Neural cell (in vitro differentiated cells): ENCODE data around the gene RBM4B. TPM values are rescaled to one million over a fixed set of nuclear protein-coding genes. Genes with fewer than 3 reads are reported as not detected.
A peak's percentile ranks its signal among the peaks of the same experiment; 100 is the strongest.

Experiments used
- H2AFZ ChIP-seq: fragments of 200-600, 300-800 bp; sonication (generic), shearing (Covaris generic); 2 replicates; pipeline ENCODE4 v1.6.0; 2014; ENCODE audit warnings: low read depth, mild to moderate bottlenecking, antibody characterized with exemption, low read length, moderate library complexity
- H3F3A ChIP-seq: fragments of 200-600 bp; shearing (Covaris generic); 2 replicates; pipeline ENCODE4 v1.6.1; 2016; ENCODE audit warnings: mild to moderate bottlenecking, moderate library complexity, mixed read lengths, antibody characterized with exemption, low read length; ENCODE audit not compliant: insufficient read depth, poor library complexity, severe bottlenecking
- H3K27ac ChIP-seq: fragments of 200-600, 300-800 bp; sonication (generic), shearing (Covaris generic); 2 replicates; pipeline ENCODE4 v1.5.1; 2014; ENCODE audit warnings: mild to moderate bottlenecking, low read length, moderate library complexity
- H3K27me3 ChIP-seq: fragments of 300-800, 200-600 bp; sonication (generic), shearing (Covaris generic); 2 replicates; pipeline ENCODE4 v1.6.0; 2014; ENCODE audit warnings: mild to moderate bottlenecking, low read depth, low read length, moderate library complexity; ENCODE audit not compliant: insufficient read depth
- H3K36me3 ChIP-seq: fragments of 300-800, 200-600 bp; sonication (generic), shearing (Covaris generic); 2 replicates; pipeline ENCODE4 v1.5.1; 2014; ENCODE audit warnings: mild to moderate bottlenecking, antibody characterized with exemption, low read length, moderate library complexity; ENCODE audit not compliant: insufficient read depth
- H3K4me2 ChIP-seq: fragments of 300-800, 200-600 bp; sonication (generic), shearing (Covaris generic); 2 replicates; pipeline ENCODE4 v1.6.0; 2014; ENCODE audit warnings: mild to moderate bottlenecking, low read length
- H3K4me3 ChIP-seq: fragments of 300-800, 200-600 bp; sonication (generic), shearing (Covaris generic); 2 replicates; pipeline ENCODE4 v1.5.1; 2014; ENCODE audit warnings: mild to moderate bottlenecking, low read length, moderate library complexity
- H3K79me2 ChIP-seq: fragments of 200-600 bp; shearing (Covaris generic); replicated peaks from 2 replicates; pipeline ENCODE4 v1.6.0; 2014; ENCODE audit warnings: mild to moderate bottlenecking, low read length, moderate library complexity; ENCODE audit not compliant: insufficient read depth
- H3K9ac ChIP-seq: fragments of 300-800, 200-600 bp; sonication (generic), shearing (Covaris generic); 2 replicates; pipeline ENCODE4 v1.6.1; 2016; ENCODE audit warnings: mild to moderate bottlenecking, low read length, mixed read lengths
- H3K9me2 ChIP-seq: fragments of 200-600 bp; shearing (Covaris generic); 2 replicates; pipeline ENCODE4 v1.6.1; 2016; ENCODE audit warnings: mild to moderate bottlenecking, low read length, mixed read lengths; ENCODE audit not compliant: insufficient read depth
- H3K9me3 ChIP-seq: fragments of 200-600, 300-800 bp; sonication (generic), shearing (Covaris generic); 2 replicates; pipeline ENCODE4 v1.6.1; 2016; ENCODE audit warnings: mild to moderate bottlenecking, mixed run types, low read length, moderate library complexity, mixed read lengths
- H4K20me1 ChIP-seq: fragments of 200-600 bp; shearing (Covaris generic); 2 replicates; pipeline ENCODE4 v1.6.1; 2016; ENCODE audit warnings: mild to moderate bottlenecking, mixed run types; ENCODE audit not compliant: insufficient read depth
- EP300 ChIP-seq: fragments of 450-650 bp; conservative IDR thresholded peaks from 2 replicates; pipeline ENCODE4 v1.6.1; 2014; ENCODE audit warnings: antibody characterized with exemption, mild to moderate bottlenecking, moderate library complexity; ENCODE audit not compliant: poor library complexity, severe bottlenecking
- EZH2 ChIP-seq: fragments of 200-600, 300-800 bp; shearing (Covaris generic), sonication (generic); IDR thresholded peaks from 2 replicates; pipeline ENCODE4 v1.6.1; 2014; ENCODE audit warnings: antibody characterized with exemption, low read length, borderline replicate concordance, mild to moderate bottlenecking; ENCODE audit not compliant: insufficient read depth, poor library complexity, severe bottlenecking
- MXI1 ChIP-seq: fragments of 450-650 bp; conservative IDR thresholded peaks from 2 replicates; pipeline ENCODE4 v1.6.1; 2014; ENCODE audit warnings: antibody characterized with exemption, mild to moderate bottlenecking; ENCODE audit not compliant: poor library complexity, severe bottlenecking
- POLR2AphosphoS5 ChIP-seq: IDR thresholded peaks from 2 replicates; pipeline ENCODE4 v1.6.1; 2012
- RAD21 ChIP-seq: fragments of 450-650 bp; conservative IDR thresholded peaks from 2 replicates; pipeline ENCODE4 v1.6.1; 2014; ENCODE audit warnings: antibody characterized with exemption, mild to moderate bottlenecking, moderate library complexity
- SMC3 ChIP-seq: fragments of 450-650 bp; conservative IDR thresholded peaks from 2 replicates; pipeline ENCODE4 v1.6.1; 2014; ENCODE audit warnings: antibody characterized with exemption, mild to moderate bottlenecking, moderate library complexity; ENCODE audit not compliant: poor library complexity
- TAF1 ChIP-seq: IDR thresholded peaks from 2 replicates; pipeline ENCODE4 v1.6.1; 2012; ENCODE audit warnings: low read depth
- polyA plus RNA-seq: library from polyadenylated mRNA; depleted of rRNA; stranded (reverse); fragments of >200 nt; gene quantifications from 2 replicates; pipeline ENCODE4 v1.2.3, GENCODE V29; 2014
- TF ChIP-seq, protein P1 (sequence below): fragments of 450-650 bp; IDR thresholded peaks from 2 replicates; pipeline ENCODE4 v1.5.1; 2014; ENCODE audit warnings: antibody characterized with exemption, mild to moderate bottlenecking, moderate library complexity; ENCODE audit not compliant: poor library complexity, severe bottlenecking
- TF ChIP-seq, protein P2 (sequence below): IDR thresholded peaks from 2 replicates; pipeline ENCODE4 v1.6.1; 2012; ENCODE audit warnings: borderline replicate concordance

Gene RBM4B
- polyA plus RNA-seq, 1 donor from 2014 or later: 197 TPM

DNA sequence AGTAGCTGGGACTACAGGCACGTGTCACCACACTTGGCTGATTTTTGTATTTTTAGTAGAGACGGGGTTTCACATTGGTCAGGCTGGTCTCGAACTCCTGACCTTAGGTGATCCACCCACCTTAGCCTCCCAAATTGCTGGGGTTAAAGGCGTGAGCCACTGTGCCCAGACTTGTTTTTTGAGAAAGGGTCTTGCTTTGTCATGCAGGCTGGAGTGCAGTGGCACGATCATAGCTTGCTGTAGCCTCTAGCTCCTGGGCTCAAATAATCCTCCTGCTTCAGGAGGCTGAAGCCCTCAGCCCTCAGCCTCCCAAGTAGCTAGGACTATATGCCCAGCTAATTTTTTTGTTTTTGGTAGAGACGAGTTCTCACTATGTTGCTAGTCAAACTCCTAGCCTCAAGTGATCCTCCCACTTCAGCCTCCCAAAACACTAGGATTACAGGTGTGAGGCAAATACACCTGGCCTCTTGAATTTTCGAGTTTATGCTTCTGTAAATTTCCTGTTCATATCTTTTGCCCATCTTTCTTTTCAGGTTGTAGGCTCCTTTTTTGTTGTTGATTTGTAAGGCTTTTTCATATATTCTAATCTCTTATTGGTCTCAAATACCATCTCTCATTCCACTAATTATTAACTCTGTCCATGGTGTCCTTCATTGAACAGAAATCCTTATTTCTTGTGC is 3.4 kb upstream of the RBM4B start:
- no peaks in the 10 kb centered on the region for H3K9me3 ChIP-seq
- H3K27me3 ChIP-seq: no peaks in the 10 kb centered on the region
- no peaks in the 10 kb centered on the region for H3K9me2 ChIP-seq
- H3K4me2 ChIP-seq: no peak overlapping the region
- H3K27ac ChIP-seq: no peak overlapping the region
- no peak overlapping the region for H3K9ac ChIP-seq
- H2AFZ ChIP-seq: no peak overlapping the region
- H3K79me2 ChIP-seq: peaks cover 14% of the 10 kb centered on the region
- H3K36me3 ChIP-seq: no peaks in the 10 kb centered on the region
- TF ChIP-seq, protein P1, sequence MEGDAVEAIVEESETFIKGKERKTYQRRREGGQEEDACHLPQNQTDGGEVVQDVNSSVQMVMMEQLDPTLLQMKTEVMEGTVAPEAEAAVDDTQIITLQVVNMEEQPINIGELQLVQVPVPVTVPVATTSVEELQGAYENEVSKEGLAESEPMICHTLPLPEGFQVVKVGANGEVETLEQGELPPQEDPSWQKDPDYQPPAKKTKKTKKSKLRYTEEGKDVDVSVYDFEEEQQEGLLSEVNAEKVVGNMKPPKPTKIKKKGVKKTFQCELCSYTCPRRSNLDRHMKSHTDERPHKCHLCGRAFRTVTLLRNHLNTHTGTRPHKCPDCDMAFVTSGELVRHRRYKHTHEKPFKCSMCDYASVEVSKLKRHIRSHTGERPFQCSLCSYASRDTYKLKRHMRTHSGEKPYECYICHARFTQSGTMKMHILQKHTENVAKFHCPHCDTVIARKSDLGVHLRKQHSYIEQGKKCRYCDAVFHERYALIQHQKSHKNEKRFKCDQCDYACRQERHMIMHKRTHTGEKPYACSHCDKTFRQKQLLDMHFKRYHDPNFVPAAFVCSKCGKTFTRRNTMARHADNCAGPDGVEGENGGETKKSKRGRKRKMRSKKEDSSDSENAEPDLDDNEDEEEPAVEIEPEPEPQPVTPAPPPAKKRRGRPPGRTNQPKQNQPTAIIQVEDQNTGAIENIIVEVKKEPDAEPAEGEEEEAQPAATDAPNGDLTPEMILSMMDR: no peak
- TF ChIP-seq TAF1 (no peak), EP300 (no peak), EZH2 (no peak), MXI1 (no peak), SMC3 (no peak), RAD21 (no peak), POLR2AphosphoS5 (no peak)
- TF ChIP-seq, protein P2, sequence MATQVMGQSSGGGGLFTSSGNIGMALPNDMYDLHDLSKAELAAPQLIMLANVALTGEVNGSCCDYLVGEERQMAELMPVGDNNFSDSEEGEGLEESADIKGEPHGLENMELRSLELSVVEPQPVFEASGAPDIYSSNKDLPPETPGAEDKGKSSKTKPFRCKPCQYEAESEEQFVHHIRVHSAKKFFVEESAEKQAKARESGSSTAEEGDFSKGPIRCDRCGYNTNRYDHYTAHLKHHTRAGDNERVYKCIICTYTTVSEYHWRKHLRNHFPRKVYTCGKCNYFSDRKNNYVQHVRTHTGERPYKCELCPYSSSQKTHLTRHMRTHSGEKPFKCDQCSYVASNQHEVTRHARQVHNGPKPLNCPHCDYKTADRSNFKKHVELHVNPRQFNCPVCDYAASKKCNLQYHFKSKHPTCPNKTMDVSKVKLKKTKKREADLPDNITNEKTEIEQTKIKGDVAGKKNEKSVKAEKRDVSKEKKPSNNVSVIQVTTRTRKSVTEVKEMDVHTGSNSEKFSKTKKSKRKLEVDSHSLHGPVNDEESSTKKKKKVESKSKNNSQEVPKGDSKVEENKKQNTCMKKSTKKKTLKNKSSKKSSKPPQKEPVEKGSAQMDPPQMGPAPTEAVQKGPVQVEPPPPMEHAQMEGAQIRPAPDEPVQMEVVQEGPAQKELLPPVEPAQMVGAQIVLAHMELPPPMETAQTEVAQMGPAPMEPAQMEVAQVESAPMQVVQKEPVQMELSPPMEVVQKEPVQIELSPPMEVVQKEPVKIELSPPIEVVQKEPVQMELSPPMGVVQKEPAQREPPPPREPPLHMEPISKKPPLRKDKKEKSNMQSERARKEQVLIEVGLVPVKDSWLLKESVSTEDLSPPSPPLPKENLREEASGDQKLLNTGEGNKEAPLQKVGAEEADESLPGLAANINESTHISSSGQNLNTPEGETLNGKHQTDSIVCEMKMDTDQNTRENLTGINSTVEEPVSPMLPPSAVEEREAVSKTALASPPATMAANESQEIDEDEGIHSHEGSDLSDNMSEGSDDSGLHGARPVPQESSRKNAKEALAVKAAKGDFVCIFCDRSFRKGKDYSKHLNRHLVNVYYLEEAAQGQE: no peak
- no peak overlapping the region for H3K4me3 ChIP-seq
- H3F3A ChIP-seq: no peaks in the 10 kb centered on the region
- no peaks in the 10 kb centered on the region for H4K20me1 ChIP-seq

DNA sequence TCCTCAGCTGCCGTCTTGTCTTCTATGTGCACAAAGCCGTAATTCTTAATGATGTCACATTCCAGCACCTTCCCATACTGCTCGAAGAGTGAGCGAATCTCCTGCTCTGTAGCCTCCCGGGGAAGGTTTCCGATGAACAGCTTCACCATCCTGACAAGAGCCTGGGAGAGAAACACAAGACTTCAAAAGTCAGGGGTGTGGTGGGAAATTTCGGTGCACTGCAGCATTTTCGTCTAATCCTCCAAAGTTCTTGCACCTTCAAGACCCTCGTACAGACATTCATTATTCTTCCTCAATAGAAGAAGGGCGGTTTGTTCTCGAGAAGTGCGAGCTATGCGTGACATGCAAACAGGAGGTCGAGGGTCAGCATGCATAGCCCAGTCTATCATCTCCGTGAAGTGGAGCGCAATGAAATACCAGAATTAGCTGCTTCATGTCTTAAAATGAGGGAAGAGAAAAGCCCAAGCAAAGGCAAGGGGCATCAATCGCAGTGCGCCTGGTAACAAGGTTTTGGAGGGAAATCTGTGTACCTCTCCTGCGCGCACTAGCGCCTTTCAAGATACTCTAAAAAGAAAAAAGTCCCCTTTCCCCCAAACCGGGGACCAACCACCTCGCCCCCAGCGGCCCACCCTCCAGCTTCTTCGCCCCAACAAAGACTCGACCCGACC is 622 bp downstream of the RBM4B start:
- H2AFZ ChIP-seq: peak overlapping the region; percentile 66
- no peaks in the 10 kb centered on the region for H4K20me1 ChIP-seq
- peak overlapping the region; percentile 98 for H3K27ac ChIP-seq
- H3K9me2 ChIP-seq: no peaks in the 10 kb centered on the region
- H3K4me3 ChIP-seq: peak overlapping the region; percentile 77
- H3K36me3 ChIP-seq: no peaks in the 10 kb centered on the region
- H3K27me3 ChIP-seq: no peaks in the 10 kb centered on the region
- no peak for TF ChIP-seq EP300
- TF ChIP-seq, protein P1: no peak
- no peak for TF ChIP-seq MXI1
- no peak for TF ChIP-seq POLR2AphosphoS5
- TF ChIP-seq, protein P2: no peak
- TF ChIP-seq RAD21: no peak
- no peak for TF ChIP-seq SMC3
- no peaks in the 10 kb centered on the region for H3F3A ChIP-seq
- peak overlapping the region; percentile 99 for H3K4me2 ChIP-seq
- H3K79me2 ChIP-seq: peaks cover 54% of the 10 kb centered on the region
- H3K9ac ChIP-seq: peak overlapping the region; percentile 97
- H3K9me3 ChIP-seq: no peaks in the 10 kb centered on the region
